HEK293 (cell line): ENCODE data around the gene SLC25A13.
A peak's percentile ranks its signal among the peaks of the same experiment; 100 is the strongest.

ENCODE experiments used
- CTCF ChIA-PET: fragments of 350-600 bp; formaldehyde crosslinking; extraction: SDS; loops from one replicate; lab custom pipeline; 2021; ENCODE audit warnings: antibody characterized with exemption; lab: Yijun Ruan, JAX
- POLR2A ChIA-PET: fragments of 300-600 bp; formaldehyde crosslinking; extraction: SDS; loops from one replicate; lab custom pipeline; 2020; ENCODE audit warnings: antibody characterized with exemption, inconsistent platforms; lab: Yijun Ruan, JAX
- H3K27ac ChIP-seq: fragments of 200-500 bp; sonication (Bioruptor generic); 2 replicates; pipeline ENCODE4 v1.5.1; 2014; ENCODE audit warnings: low read depth, low read length, control low read depth, inconsistent platforms; ENCODE audit errors: extremely low read depth
- H3K36me3 ChIP-seq, 2 experiments: fragments of 200-500 bp in 1 of 2; sonication (Bioruptor generic) in 1 of 2; 1 replicate in 1 of 2; 2 replicates in 1 of 2; pipeline ENCODE4 v1.5.1; 2014 to 2017; ENCODE audit warnings: inconsistent platforms in 2 of 2, low read length in 2 of 2; ENCODE audit not compliant: control insufficient read depth in 2 of 2, insufficient read depth in 1 of 2
- H3K4me1 ChIP-seq: fragments of 200-500 bp; sonication (Bioruptor generic); 2 replicates; pipeline ENCODE4 v1.5.1; 2014; ENCODE audit warnings: mild to moderate bottlenecking, low read length, inconsistent platforms; ENCODE audit not compliant: control insufficient read depth, insufficient read depth
- H3K4me3 ChIP-seq: 2 replicates; pipeline ENCODE4 v1.5.1; 2011; ENCODE audit warnings: low read depth, mild to moderate bottlenecking, control low read depth, low read length, moderate library complexity
- H3K9me3 ChIP-seq: fragments of 200-500 bp; sonication (Bioruptor generic); 2 replicates; pipeline ENCODE4 v1.5.1; 2014; ENCODE audit warnings: low read depth, low read length, inconsistent platforms; ENCODE audit not compliant: control insufficient read depth, insufficient read depth
- EGR2 ChIP-seq: fragments of 450-650 bp; formaldehyde crosslinking; IDR thresholded peaks from 2 replicates; pipeline ENCODE4 v1.5.1; 2016; ENCODE audit warnings: low read depth, missing biosample characterization, missing genetic modification characterization
- INSM2 ChIP-seq: fragments of 450-650 bp; formaldehyde crosslinking; IDR thresholded peaks from 2 replicates; pipeline ENCODE4 v1.5.1; 2016; ENCODE audit warnings: missing biosample characterization, missing genetic modification characterization
- SCRT1 ChIP-seq: fragments of 450-650 bp; formaldehyde crosslinking; IDR thresholded peaks from 2 replicates; pipeline ENCODE4 v1.5.1; 2016; ENCODE audit warnings: missing biosample characterization, missing genetic modification characterization, borderline replicate concordance
- ZBTB11 ChIP-seq: fragments of 450-650 bp; formaldehyde crosslinking; conservative IDR thresholded peaks from 2 replicates; pipeline ENCODE4 v1.5.1; 2016; ENCODE audit warnings: low read depth, missing biosample characterization, missing genetic modification characterization
- ZNF133 ChIP-seq: fragments of 450-650 bp; formaldehyde crosslinking; IDR thresholded peaks from 2 replicates; pipeline ENCODE4 v1.5.1; 2016; ENCODE audit warnings: missing biosample characterization, missing genetic modification characterization
- ZNF311 ChIP-seq: fragments of 450-650 bp; formaldehyde crosslinking; IDR thresholded peaks from 2 replicates; pipeline ENCODE4 v1.5.1; 2017; ENCODE audit warnings: missing biosample characterization, missing genetic modification characterization, borderline replicate concordance
- ZNF324 ChIP-seq: fragments of 450-650 bp; formaldehyde crosslinking; IDR thresholded peaks from 2 replicates; pipeline ENCODE4 v1.5.1; 2016; ENCODE audit warnings: missing biosample characterization, missing genetic modification characterization
- ZNF366 ChIP-seq: fragments of 450-650 bp; formaldehyde crosslinking; conservative IDR thresholded peaks from 2 replicates; pipeline ENCODE4 v1.5.1; 2016; ENCODE audit warnings: missing biosample characterization, missing genetic modification characterization
- ZNF544 ChIP-seq: fragments of 450-650 bp; formaldehyde crosslinking; IDR thresholded peaks from 2 replicates; pipeline ENCODE4 v1.5.0; 2017; ENCODE audit warnings: missing biosample characterization, missing genetic modification characterization
- ZNF558 ChIP-seq: fragments of 450-650 bp; formaldehyde crosslinking; IDR thresholded peaks from 2 replicates; pipeline ENCODE4 v1.5.1; 2016; ENCODE audit warnings: missing biosample characterization, missing genetic modification characterization
- ZNF654 ChIP-seq: fragments of 450-650 bp; formaldehyde crosslinking; IDR thresholded peaks from 2 replicates; pipeline ENCODE4 v1.5.1; 2016; ENCODE audit warnings: low read depth, missing biosample characterization, missing genetic modification characterization
- ZNF660 ChIP-seq: fragments of 450-650 bp; IDR thresholded peaks from 2 replicates; pipeline ENCODE4 v1.5.1; 2018; ENCODE audit warnings: missing biosample characterization, mild to moderate bottlenecking, missing genetic modification characterization
- ZNF677 ChIP-seq: fragments of 450-650 bp; IDR thresholded peaks from 2 replicates; pipeline ENCODE4 v1.5.0; 2018; ENCODE audit warnings: missing biosample characterization, mild to moderate bottlenecking, missing genetic modification characterization, moderate library complexity
- ZNF701 ChIP-seq: fragments of 450-650 bp; formaldehyde crosslinking; IDR thresholded peaks from 2 replicates; pipeline ENCODE4 v1.5.1; 2016; ENCODE audit warnings: missing biosample characterization, missing genetic modification characterization
- ZNF791 ChIP-seq: fragments of 450-650 bp; formaldehyde crosslinking; IDR thresholded peaks from 2 replicates; pipeline ENCODE4 v1.5.1; 2016; ENCODE audit warnings: missing biosample characterization, missing genetic modification characterization
- ZSCAN16 ChIP-seq: fragments of 450-650 bp; formaldehyde crosslinking; IDR thresholded peaks from 2 replicates; pipeline ENCODE4 v1.5.1; 2016; ENCODE audit warnings: missing biosample characterization, missing genetic modification characterization
- TF ChIP-seq, protein P1 (sequence below): fragments of 450-650 bp; formaldehyde crosslinking; IDR thresholded peaks from 2 replicates; pipeline ENCODE4 v1.5.1; 2016; ENCODE audit warnings: missing biosample characterization, missing genetic modification characterization
- TF ChIP-seq, protein P2 (sequence below): fragments of 450-650 bp; formaldehyde crosslinking; conservative IDR thresholded peaks from 2 replicates; pipeline ENCODE4 v1.5.1; 2016; ENCODE audit warnings: low read depth, missing biosample characterization, missing genetic modification characterization

Gene SLC25A13

DNA sequence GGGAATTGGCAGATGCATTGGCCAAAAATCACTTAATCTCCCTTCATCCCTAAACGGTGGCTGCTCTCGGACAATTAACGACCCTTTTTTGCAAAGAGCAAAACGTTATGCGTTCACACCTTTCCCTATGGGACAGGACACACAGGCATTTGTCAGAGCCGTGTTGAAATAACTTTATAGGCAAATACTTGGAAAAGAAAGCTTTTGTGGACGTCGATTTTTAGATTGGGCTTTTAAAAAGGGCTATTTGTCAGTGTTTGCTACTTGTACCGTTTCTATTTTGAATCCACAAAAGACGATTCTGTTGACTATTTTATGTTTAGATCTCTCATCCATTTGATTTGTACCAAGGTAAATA, 245.6 kb downstream of the SLC25A13 start:
- Histone ChIP-seq H3K4me3 (peak overlapping the region; percentile 69), H3K4me1 (no peaks in the 10 kb centered on the region)
- CTCF ChIA-PET = interaction anchor here (0.6 to 3.8 kb wide), 20 partner anchors 10 to 1741 kb away, joined by 3 to 25 read pairs (median 3); partner anchors contain the start of gene DLX5
- no peak for TF ChIP-seq ZNF660 (tag by site-specific recombination)
- no peak for TF ChIP-seq ZNF544 (tag by site-specific recombination)
- TF ChIP-seq ZNF133 (tag by site-specific recombination) = no peak
- TF ChIP-seq, protein P1, sequence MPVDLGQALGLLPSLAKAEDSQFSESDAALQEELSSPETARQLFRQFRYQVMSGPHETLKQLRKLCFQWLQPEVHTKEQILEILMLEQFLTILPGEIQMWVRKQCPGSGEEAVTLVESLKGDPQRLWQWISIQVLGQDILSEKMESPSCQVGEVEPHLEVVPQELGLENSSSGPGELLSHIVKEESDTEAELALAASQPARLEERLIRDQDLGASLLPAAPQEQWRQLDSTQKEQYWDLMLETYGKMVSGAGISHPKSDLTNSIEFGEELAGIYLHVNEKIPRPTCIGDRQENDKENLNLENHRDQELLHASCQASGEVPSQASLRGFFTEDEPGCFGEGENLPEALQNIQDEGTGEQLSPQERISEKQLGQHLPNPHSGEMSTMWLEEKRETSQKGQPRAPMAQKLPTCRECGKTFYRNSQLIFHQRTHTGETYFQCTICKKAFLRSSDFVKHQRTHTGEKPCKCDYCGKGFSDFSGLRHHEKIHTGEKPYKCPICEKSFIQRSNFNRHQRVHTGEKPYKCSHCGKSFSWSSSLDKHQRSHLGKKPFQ = 0 out of 2 replicates have a peak, but pooled peaks have one; percentile 26
- no peak for TF ChIP-seq EGR2
- TF ChIP-seq ZBTB11 = no peak
- TF ChIP-seq INSM2 (tag by site-specific recombination) = no peak
- TF ChIP-seq ZNF677 (tag by site-specific recombination) = no peak
- no peak for TF ChIP-seq ZNF324 (tag by site-specific recombination)
- TF ChIP-seq ZNF366 = 0 out of 2 replicates have a peak, but pooled peaks have one; percentile 8
- TF ChIP-seq ZNF701 (tag by site-specific recombination) = no peak
- no peak for TF ChIP-seq ZNF311 (tag by site-specific recombination)
- no peak for TF ChIP-seq ZNF558 (tag by site-specific recombination)
- TF ChIP-seq, all 188 proteins: peak for 2
- H3K27ac ChIP-seq = peak overlapping the region; percentile 20; the same call in 1 of the 2 replicates
- no peaks in the 10 kb centered on the region for H3K9me3 ChIP-seq
- H3K36me3 ChIP-seq = no peaks in the 10 kb centered on the region
- POLR2A ChIA-PET = no interaction called here

DNA sequence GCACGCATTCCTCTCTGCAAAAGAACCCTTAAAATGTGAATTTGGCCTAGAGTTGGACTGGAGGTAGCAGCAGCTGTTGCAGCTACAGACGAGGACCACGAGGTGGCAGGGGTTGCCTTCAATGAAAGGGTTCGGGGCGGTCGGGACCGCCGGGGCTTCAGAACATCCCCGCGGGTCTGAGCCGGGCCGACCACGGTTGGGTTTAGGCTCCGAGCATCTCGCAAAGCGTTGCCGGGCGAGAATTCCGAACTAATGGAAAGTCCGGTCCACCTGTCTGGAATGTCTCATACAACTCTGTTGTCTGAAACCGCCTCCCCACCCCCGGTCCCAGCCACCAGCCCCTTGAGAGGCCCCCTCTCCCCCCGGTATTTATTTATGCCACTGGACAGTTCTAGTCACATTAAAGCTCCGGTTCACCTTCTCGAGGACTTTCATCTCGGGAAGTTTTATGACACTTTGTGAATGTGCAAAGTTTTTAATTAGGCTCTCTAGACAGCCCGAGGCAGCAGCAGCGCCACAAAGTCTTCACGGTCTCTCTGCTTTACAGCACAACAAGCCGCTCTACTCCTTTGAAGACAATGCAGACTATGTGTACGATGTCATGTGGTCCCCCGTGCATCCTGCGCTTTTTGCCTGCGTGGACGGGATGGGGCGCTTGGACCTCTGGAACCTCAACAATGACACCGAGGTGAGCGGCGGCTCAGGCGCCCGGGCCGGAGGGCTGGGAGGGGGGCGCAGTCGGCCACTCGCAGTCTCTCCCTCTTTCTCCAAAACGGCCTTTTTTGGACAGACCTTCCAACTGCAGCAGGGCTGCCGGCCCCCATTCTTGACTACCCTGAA, 246.2 kb downstream of the SLC25A13 start:
- peak overlapping the region; percentile 69 for H3K4me3 ChIP-seq
- H3K36me3 ChIP-seq = no peaks in the 10 kb centered on the region
- no peaks in the 10 kb centered on the region for H3K4me1 ChIP-seq
- H3K27ac ChIP-seq = peak overlapping the region; percentile 20; the same call in 1 of the 2 replicates
- no peaks in the 10 kb centered on the region for H3K9me3 ChIP-seq
- ChIA-PET CTCF (interaction anchor here (0.6 to 3.8 kb wide), 21 partner anchors 12 to 1740 kb away, joined by 3 to 25 read pairs (median 3); partner anchors contain the start of gene DLX5), POLR2A (no interaction called here)
- TF ChIP-seq, protein P2, sequence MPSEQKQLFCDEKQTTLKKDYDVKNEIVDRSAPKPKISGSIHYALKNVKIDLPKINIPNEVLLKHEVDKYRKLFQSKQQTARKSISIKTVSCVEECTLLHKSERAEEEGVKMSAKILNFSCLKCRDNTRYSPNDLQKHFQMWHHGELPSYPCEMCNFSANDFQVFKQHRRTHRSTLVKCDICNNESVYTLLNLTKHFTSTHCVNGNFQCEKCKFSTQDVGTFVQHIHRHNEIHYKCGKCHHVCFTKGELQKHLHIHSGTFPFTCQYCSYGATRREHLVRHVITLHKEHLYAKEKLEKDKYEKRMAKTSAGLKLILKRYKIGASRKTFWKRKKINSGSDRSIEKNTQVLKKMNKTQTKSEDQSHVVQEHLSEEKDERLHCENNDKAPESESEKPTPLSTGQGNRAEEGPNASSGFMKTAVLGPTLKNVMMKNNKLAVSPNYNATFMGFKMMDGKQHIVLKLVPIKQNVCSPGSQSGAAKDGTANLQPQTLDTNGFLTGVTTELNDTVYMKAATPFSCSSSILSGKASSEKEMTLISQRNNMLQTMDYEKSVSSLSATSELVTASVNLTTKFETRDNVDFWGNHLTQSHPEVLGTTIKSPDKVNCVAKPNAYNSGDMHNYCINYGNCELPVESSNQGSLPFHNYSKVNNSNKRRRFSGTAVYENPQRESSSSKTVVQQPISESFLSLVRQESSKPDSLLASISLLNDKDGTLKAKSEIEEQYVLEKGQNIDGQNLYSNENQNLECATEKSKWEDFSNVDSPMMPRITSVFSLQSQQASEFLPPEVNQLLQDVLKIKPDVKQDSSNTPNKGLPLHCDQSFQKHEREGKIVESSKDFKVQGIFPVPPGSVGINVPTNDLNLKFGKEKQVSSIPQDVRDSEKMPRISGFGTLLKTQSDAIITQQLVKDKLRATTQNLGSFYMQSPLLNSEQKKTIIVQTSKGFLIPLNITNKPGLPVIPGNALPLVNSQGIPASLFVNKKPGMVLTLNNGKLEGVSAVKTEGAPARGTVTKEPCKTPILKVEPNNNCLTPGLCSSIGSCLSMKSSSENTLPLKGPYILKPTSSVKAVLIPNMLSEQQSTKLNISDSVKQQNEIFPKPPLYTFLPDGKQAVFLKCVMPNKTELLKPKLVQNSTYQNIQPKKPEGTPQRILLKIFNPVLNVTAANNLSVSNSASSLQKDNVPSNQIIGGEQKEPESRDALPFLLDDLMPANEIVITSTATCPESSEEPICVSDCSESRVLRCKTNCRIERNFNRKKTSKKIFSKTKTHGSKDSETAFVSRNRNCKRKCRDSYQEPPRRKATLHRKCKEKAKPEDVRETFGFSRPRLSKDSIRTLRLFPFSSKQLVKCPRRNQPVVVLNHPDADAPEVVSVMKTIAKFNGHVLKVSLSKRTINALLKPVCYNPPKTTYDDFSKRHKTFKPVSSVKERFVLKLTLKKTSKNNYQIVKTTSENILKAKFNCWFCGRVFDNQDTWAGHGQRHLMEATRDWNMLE (tag by site-specific recombination) = no peak
- TF ChIP-seq ZNF791 (tag by site-specific recombination) = no peak
- no peak; the same call in 1 of the 2 replicates for TF ChIP-seq ZBTB11
- peak; percentile 95 for TF ChIP-seq ZNF654
- no peak for TF ChIP-seq ZSCAN16 (tag by site-specific recombination)
- no peak for TF ChIP-seq SCRT1 (tag by site-specific recombination)
